HCT116 (cell line): ENCODE measurements around the gene TST. TPM values are rescaled to one million over a fixed set of nuclear protein-coding genes. Genes with fewer than 3 reads are reported as not detected.

Experiments used
- ATAC-seq: fragments of 200-7000 bp; cut with Tn5 transposase; 2 replicates; pipeline ENCODE4 v1.9.1; 2020; ENCODE audit warnings: mild to moderate bottlenecking, moderate library complexity
- BruUV-seq: library from RNA; stranded (reverse); fragments of 400-500 nt; replicated peaks from 2 replicates; lab custom pipeline; 2021; lab: Mats Ljungman, UMichigan
- CTCF ChIA-PET: fragments of 300-600 bp; sonication (Branson Sonifier 250); formaldehyde crosslinking; loops from one replicate; lab custom pipeline; 2021; ENCODE audit warnings: antibody characterized with exemption; lab: Charles Lee
- POLR2A ChIA-PET: fragments of 300-600, 350-600 bp; sonication (Branson Sonifier 250); formaldehyde crosslinking; loops from one replicate; lab custom pipeline; 2021; ENCODE audit warnings: antibody characterized with exemption; lab: Charles Lee
- RAD21 ChIA-PET, 2 experiments: fragments of 300-600 bp; sonication (Branson Sonifier 250); formaldehyde crosslinking; loops; one replicate each; lab custom pipeline; 2023; ENCODE audit warnings: low total read pairs in 2 of 2; ENCODE audit not compliant: uncharacterized antibody in 2 of 2, unreplicated experiment in 2 of 2, low non-redundant PET in 1 of 2; lab: Charles Lee
- DNase-seq: peaks from one replicate; pipeline ENCODE4 v3.0.0-alpha.2; 2010; ENCODE audit warnings: low read depth, low spot score
- H2AFZ ChIP-seq: fragments of 200-600 bp; shearing (Covaris generic), sonication (generic); 2 replicates; pipeline ENCODE4 v1.6.1; 2017; ENCODE audit warnings: low read depth, mixed run types, mixed read lengths, antibody characterized with exemption, low read length; ENCODE audit not compliant: poor library complexity, severe bottlenecking
- H3K27ac ChIP-seq: 2 replicates; pipeline ENCODE4 v1.5.1; 2012; ENCODE audit warnings: low read depth, low read length
- H3K27me3 ChIP-seq: fragments of 200-600 bp; sonication (generic); 2 replicates; pipeline ENCODE4 v1.6.1; 2016; ENCODE audit warnings: mixed run types, low read length, mixed read lengths; ENCODE audit not compliant: insufficient read depth
- H3K36me3 ChIP-seq, 2 experiments: fragments of 200-500 bp in 1 of 2; fragments of 200-600 bp in 1 of 2; sonication (Bioruptor generic) in 1 of 2; sonication (generic) in 1 of 2; 2 replicates each; pipeline versions ENCODE4 v1.5.1 to v1.6.1; 2014 to 2016; ENCODE audit warnings: low read length in 2 of 2, inconsistent platforms in 1 of 2, mixed read lengths in 1 of 2, mixed run types in 1 of 2; ENCODE audit not compliant: insufficient read depth in 2 of 2, control insufficient read depth in 1 of 2
- H3K4me1 ChIP-seq, 2 experiments: fragments of 200-600 bp in 1 of 2; sonication (generic) in 1 of 2; 2 replicates each; pipeline versions ENCODE4 v1.5.1 to v1.6.1; 2012 to 2017; ENCODE audit warnings: low read length in 2 of 2, inconsistent platforms in 1 of 2, mild to moderate bottlenecking in 1 of 2, mixed read lengths in 1 of 2, mixed run types in 1 of 2, moderate library complexity in 1 of 2; ENCODE audit not compliant: insufficient read depth in 2 of 2, control insufficient read depth in 1 of 2
- H3K4me2 ChIP-seq: fragments of 200-600 bp; sonication (generic); 2 replicates; pipeline ENCODE4 v1.6.1; 2017; ENCODE audit warnings: mixed run types, low read length, mixed read lengths
- H3K4me3 ChIP-seq, 2 experiments: fragments of 200-600 bp in 1 of 2; sonication (generic) in 1 of 2; replicated peaks in 1 of 2; 2 replicates each; pipeline ENCODE4 v1.5.1; 2011 to 2016; ENCODE audit warnings: low read length in 2 of 2, control low read depth in 1 of 2, low read depth in 1 of 2, mild to moderate bottlenecking in 1 of 2, mixed read lengths in 1 of 2, mixed run types in 1 of 2
- H3K79me2 ChIP-seq: fragments of 200-600 bp; sonication (generic); 2 replicates; pipeline ENCODE4 v1.6.1; 2017; ENCODE audit warnings: mild to moderate bottlenecking, mixed run types, low read length, moderate library complexity, mixed read lengths; ENCODE audit not compliant: insufficient read depth
- H3K9ac ChIP-seq: fragments of 200-600 bp; sonication (generic); 2 replicates; pipeline ENCODE4 v1.6.1; 2016; ENCODE audit warnings: low read length, mixed read lengths
- H3K9me2 ChIP-seq: fragments of 200-600 bp; sonication (generic), shearing (Covaris generic); 2 replicates; pipeline ENCODE4 v1.6.1; 2017; ENCODE audit warnings: mixed run types, mild to moderate bottlenecking, moderate library complexity; ENCODE audit not compliant: insufficient read depth
- H3K9me3 ChIP-seq, 2 experiments: fragments of 200-500 bp in 1 of 2; fragments of 200-600 bp in 1 of 2; sonication (Bioruptor generic) in 1 of 2; sonication (generic) in 1 of 2; 2 replicates each; pipeline ENCODE4 v1.6.1; 2014 to 2017; ENCODE audit warnings: low read length in 2 of 2, mixed read lengths in 2 of 2, inconsistent platforms in 1 of 2, low read depth in 1 of 2, mild to moderate bottlenecking in 1 of 2, mixed run types in 1 of 2, moderate library complexity in 1 of 2; ENCODE audit not compliant: control insufficient read depth in 1 of 2, insufficient read depth in 1 of 2
- H4K20me1 ChIP-seq: fragments of 200-600 bp; sonication (generic), shearing (Covaris generic); 2 replicates; pipeline ENCODE4 v1.6.1; 2017; ENCODE audit warnings: mixed run types, mild to moderate bottlenecking, moderate library complexity; ENCODE audit not compliant: insufficient read depth
- CBX3 ChIP-seq: IDR thresholded peaks from 2 replicates; pipeline ENCODE4 v1.6.1; 2012; ENCODE audit warnings: low read depth
- CEBPB ChIP-seq: IDR thresholded peaks from 2 replicates; pipeline ENCODE4 v1.6.1; 2012; ENCODE audit warnings: low read depth
- EGR1 ChIP-seq: IDR thresholded peaks from 2 replicates; pipeline ENCODE4 v1.6.1; 2012; ENCODE audit warnings: low read depth
- ELF1 ChIP-seq: IDR thresholded peaks from 2 replicates; pipeline ENCODE4 v1.6.1; 2012; ENCODE audit warnings: low read depth, borderline replicate concordance
- EZH2 ChIP-seq: fragments of 200-600 bp; sonication (generic); IDR thresholded peaks from 2 replicates; pipeline ENCODE4 v1.6.1; 2017; ENCODE audit warnings: antibody characterized with exemption, mixed run types
- FOSL1 ChIP-seq: IDR thresholded peaks from 2 replicates; pipeline ENCODE4 v1.6.1; 2012; ENCODE audit warnings: low read depth
- JUND ChIP-seq: IDR thresholded peaks from 2 replicates; pipeline ENCODE4 v1.6.1; 2012
- POLR2AphosphoS5 ChIP-seq: IDR thresholded peaks from 2 replicates; pipeline ENCODE4 v1.6.1; 2011; ENCODE audit warnings: mild to moderate bottlenecking, low read depth, low read length, moderate library complexity
- RAD21 ChIP-seq: IDR thresholded peaks from 2 replicates; pipeline ENCODE4 v1.6.1; 2012; ENCODE audit warnings: low read depth, mild to moderate bottlenecking
- SP1 ChIP-seq: IDR thresholded peaks from 2 replicates; pipeline ENCODE4 v1.6.1; 2012; ENCODE audit warnings: low read depth
- SRF ChIP-seq: IDR thresholded peaks from 2 replicates; pipeline ENCODE4 v1.6.1; 2012; ENCODE audit warnings: low read depth
- TCF7L2 ChIP-seq: IDR thresholded peaks from 2 replicates; pipeline ENCODE4 v1.7.0; 2011; ENCODE audit warnings: borderline replicate concordance, inconsistent platforms; ENCODE audit not compliant: insufficient read depth, insufficient read length; ENCODE audit errors: extremely low read depth
- ZFX ChIP-seq: fragments of 450-650 bp; IDR thresholded peaks from 2 replicates; pipeline ENCODE4 v1.6.1; 2017
- intact Hi-C: fragments of 100-400 bp; cut with micrococcal nuclease; formaldehyde crosslinking; loops from 2 replicates; pipeline ENCODE4 v1.10.0; 2022
- total RNA-seq: library from RNA; stranded (reverse); gene quantifications from one replicate; pipeline ENCODE4 v1.2.1, GENCODE V29; 2021; ENCODE audit not compliant: unreplicated experiment
- TF ChIP-seq, protein P1 (sequence below), 3 experiments: fragments of 200-600 bp in 1 of 3; sonication (generic) in 1 of 3; IDR thresholded peaks in 2 of 3; conservative IDR thresholded peaks in 1 of 3; 2 replicates each; pipeline ENCODE4 v1.5.1; 2012 to 2017; ENCODE audit warnings: low read depth in 2 of 3, low read length in 2 of 3, antibody characterized with exemption in 1 of 3, borderline replicate concordance in 1 of 3, control low read depth in 1 of 3, mild to moderate bottlenecking in 1 of 3, mixed read lengths in 1 of 3, mixed run types in 1 of 3, moderate library complexity in 1 of 3; ENCODE audit not compliant: insufficient read depth in 1 of 3
- TF ChIP-seq, protein P2 (sequence below): IDR thresholded peaks from 2 replicates; pipeline ENCODE4 v1.6.1; 2012
- TF ChIP-seq, protein P3 (sequence below): IDR thresholded peaks from 2 replicates; pipeline ENCODE4 v1.6.1; 2012
- TF ChIP-seq, protein P4 (sequence below): IDR thresholded peaks from 2 replicates; pipeline ENCODE4 v1.6.1; 2011; ENCODE audit warnings: mild to moderate bottlenecking, low read length, moderate library complexity; ENCODE audit not compliant: insufficient replicate concordance; ENCODE audit errors: extremely low read depth

The TST gene
- total RNA-seq, 1 experiment from 2014 or later, result 32.1 TPM

DNA sequence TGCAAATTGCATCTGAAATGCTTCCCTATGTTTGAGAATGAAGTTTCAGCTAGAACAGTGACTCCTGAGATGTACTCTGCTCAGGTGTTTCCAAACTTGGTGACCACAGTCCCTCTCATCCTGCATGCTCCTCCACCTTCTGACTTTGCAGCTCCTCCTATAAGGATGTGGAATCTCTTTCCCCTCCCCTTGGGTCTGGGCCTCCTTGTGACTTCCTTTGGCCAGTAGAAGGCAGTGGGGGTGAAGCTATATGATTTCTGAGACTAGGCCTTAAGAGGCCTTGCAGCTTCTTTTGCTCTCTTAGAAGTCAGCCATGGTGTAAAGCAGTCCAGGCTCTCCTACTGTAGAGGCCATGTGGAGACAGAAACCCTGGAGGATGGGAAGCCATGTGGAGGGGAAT lies 55.1 kb downstream of the TST start (continued):
- TF ChIP-seq SRF (no peak), RAD21 (no peak), JUND (no peak), EZH2 (no peak)
- TF ChIP-seq, protein P1, sequence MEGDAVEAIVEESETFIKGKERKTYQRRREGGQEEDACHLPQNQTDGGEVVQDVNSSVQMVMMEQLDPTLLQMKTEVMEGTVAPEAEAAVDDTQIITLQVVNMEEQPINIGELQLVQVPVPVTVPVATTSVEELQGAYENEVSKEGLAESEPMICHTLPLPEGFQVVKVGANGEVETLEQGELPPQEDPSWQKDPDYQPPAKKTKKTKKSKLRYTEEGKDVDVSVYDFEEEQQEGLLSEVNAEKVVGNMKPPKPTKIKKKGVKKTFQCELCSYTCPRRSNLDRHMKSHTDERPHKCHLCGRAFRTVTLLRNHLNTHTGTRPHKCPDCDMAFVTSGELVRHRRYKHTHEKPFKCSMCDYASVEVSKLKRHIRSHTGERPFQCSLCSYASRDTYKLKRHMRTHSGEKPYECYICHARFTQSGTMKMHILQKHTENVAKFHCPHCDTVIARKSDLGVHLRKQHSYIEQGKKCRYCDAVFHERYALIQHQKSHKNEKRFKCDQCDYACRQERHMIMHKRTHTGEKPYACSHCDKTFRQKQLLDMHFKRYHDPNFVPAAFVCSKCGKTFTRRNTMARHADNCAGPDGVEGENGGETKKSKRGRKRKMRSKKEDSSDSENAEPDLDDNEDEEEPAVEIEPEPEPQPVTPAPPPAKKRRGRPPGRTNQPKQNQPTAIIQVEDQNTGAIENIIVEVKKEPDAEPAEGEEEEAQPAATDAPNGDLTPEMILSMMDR (IDR thresholded peaks at IDR 0.05 in 2 of 3, conservative IDR thresholded peaks at IDR 0.05 in 1 of 3; ENCODE audit: borderline replicate concordance in 1 of 3, insufficient read depth in 1 of 3, low read depth in 2 of 3, low read length in 2 of 3), result 0 out of 6 replicates have a peak, but pooled peaks of 1 of the 3 experiments have one; percentile 7
- TF ChIP-seq, protein P2, sequence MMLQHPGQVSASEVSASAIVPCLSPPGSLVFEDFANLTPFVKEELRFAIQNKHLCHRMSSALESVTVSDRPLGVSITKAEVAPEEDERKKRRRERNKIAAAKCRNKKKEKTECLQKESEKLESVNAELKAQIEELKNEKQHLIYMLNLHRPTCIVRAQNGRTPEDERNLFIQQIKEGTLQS, result no peak

DNA sequence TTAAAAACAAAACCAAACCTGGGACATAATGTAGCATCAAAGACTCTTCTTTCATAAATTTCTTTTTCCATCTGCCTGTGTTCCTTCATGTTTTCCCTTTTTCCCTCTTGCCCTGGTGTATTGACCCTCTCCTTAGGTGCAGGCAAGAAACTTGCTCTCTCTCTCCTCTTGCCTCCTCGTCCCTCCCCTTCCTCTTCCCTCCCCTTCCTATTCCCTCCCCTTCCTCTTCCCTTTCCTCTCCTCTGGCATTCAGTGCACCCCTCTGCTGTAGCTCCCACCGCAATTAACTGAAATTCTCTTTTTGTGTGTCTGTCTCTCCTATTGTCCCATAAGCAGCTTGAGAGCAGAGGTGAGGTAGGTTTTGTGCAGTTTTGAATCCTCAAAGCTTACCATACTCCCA lies 55.9 kb downstream of the TST start:
- Histone ChIP-seq H2AFZ (peak overlapping the region; percentile 51), H3K4me1 (peaks cover 5 to 17% of the 10 kb centered on the region in 2 experiments), H4K20me1 (no peaks in the 10 kb centered on the region), H3K4me2 (peak overlapping the region; percentile 76), H3K9me2 (no peaks in the 10 kb centered on the region), H3K9ac (peak overlapping the region; percentile 59), H3K27me3 (no peaks in the 10 kb centered on the region), H3K79me2 (no peaks in the 10 kb centered on the region), H3K36me3 (peaks cover 0 to 8% of the 10 kb centered on the region in 2 experiments; a peak in 1 of 4 replicates), H3K27ac (peak overlapping the region; percentile 41; the same call in 1 of the 2 replicates), H3K4me3 (peak overlapping the region; percentile 60 to 67), H3K9me3 (no peaks in the 10 kb centered on the region)
- intact Hi-C loops, result no loop called here
- BruUV-seq, result no TSS peak
- DNase-seq, result peak; percentile 43
- ChIA-PET CTCF (interaction anchor here (1.4 to 3.6 kb wide), 3 partner anchors 9 to 107 kb away, joined by 7 to 23 read pairs (median 7); no protein-coding TSS in a partner anchor), POLR2A (interaction anchor here (2.2 kb wide), 1 partner anchor 13 kb away, joined by 16 read pairs; no protein-coding TSS in a partner anchor), RAD21 (no interaction called here)
- ATAC-seq, result peak; percentile 92
- TF ChIP-seq EGR1 (no peak), POLR2AphosphoS5 (peak; percentile 93), ZFX (no peak), JUND (no peak), RAD21 (no peak), FOSL1 (no peak), CEBPB (peak; percentile 27; the same call in 1 of the 2 replicates), SP1 (no peak), CBX3 (peak; percentile 51; the same call in 1 of the 2 replicates), TCF7L2 (no peak), SRF (no peak), ELF1 (peak; percentile 39; the same call in 1 of the 2 replicates)
- TF ChIP-seq, protein P3, sequence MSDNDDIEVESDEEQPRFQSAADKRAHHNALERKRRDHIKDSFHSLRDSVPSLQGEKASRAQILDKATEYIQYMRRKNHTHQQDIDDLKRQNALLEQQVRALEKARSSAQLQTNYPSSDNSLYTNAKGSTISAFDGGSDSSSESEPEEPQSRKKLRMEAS, result no peak
- TF ChIP-seq, protein P4, sequence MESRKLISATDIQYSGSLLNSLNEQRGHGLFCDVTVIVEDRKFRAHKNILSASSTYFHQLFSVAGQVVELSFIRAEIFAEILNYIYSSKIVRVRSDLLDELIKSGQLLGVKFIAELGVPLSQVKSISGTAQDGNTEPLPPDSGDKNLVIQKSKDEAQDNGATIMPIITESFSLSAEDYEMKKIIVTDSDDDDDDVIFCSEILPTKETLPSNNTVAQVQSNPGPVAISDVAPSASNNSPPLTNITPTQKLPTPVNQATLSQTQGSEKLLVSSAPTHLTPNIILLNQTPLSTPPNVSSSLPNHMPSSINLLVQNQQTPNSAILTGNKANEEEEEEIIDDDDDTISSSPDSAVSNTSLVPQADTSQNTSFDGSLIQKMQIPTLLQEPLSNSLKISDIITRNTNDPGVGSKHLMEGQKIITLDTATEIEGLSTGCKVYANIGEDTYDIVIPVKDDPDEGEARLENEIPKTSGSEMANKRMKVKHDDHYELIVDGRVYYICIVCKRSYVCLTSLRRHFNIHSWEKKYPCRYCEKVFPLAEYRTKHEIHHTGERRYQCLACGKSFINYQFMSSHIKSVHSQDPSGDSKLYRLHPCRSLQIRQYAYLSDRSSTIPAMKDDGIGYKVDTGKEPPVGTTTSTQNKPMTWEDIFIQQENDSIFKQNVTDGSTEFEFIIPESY, result no peak
- TF ChIP-seq, protein P2, result no peak
